IPS-NIHi7 (cell line): ENCODE data around the gene C16orf89.
"Not testable (repeated sequence)": the region's sequence is repeated elsewhere in the genome, so short reads cannot be mapped to it uniquely, and the experiment has no call there.

Source experiments
- DNase-seq: peaks from one replicate; pipeline ENCODE4 v3.0.0; 2012; ENCODE audit warnings: mixed read lengths; ENCODE audit errors: extremely low spot score

Gene C16orf89

GRCh38 chr16:5084099-5084731, 18.5 kb upstream of the C16orf89 start:
- not testable (repeated sequence) for DNase-seq

GRCh38 chr16:5083646-5084045, 17.9 kb upstream of the C16orf89 start:
- not testable (repeated sequence) for DNase-seq

- DNase-seq = not testable (repeated sequence)
Observed at GRCh38 chr16:5080996-5081395, 15.2 kb upstream of the C16orf89 start.

GRCh38 chr16:5080461-5080860, 14.7 kb upstream of the C16orf89 start:
- not testable (repeated sequence) for DNase-seq

GRCh38 chr16:5078626-5079025, 12.9 kb upstream of the C16orf89 start:
- DNase-seq = no peak

- DNase-seq = no peak
Observed at GRCh38 chr16:5077304-5077703, 11.5 kb upstream of the C16orf89 start.

GRCh38 chr16:5075637-5076036, 9.9 kb upstream of the C16orf89 start:
- DNase-seq = no peak

GRCh38 chr16:5073771-5074170, 8.0 kb upstream of the C16orf89 start:
- not testable (repeated sequence) for DNase-seq

- no peak for DNase-seq
Observed at GRCh38 chr16:5073279-5073629, 7.5 kb upstream of the C16orf89 start.

- DNase-seq = no peak
Observed at GRCh38 chr16:5072334-5073278, 6.8 kb upstream of the C16orf89 start.

- DNase-seq = peak; percentile 94
Observed at GRCh38 chr16:5071681-5072333, 6.1 kb upstream of the C16orf89 start, which contains the start of gene ALG1. Gene ALG1, plus strand, starts transcription at chr16:5071843. Its CDS starts 7 bp downstream, at chr16:5071850.

GRCh38 chr16:5071341-5071680, 5.6 kb upstream of the C16orf89 start:
- no peak for DNase-seq

- no peak for DNase-seq
Observed at GRCh38 chr16:5070431-5071186, 4.9 kb upstream of the C16orf89 start.

GRCh38 chr16:5069854-5070253, 4.1 kb upstream of the C16orf89 start:
- DNase-seq = no peak

GRCh38 chr16:5069048-5069447, 3.3 kb upstream of the C16orf89 start:
- DNase-seq = no peak

GRCh38 chr16:5066511-5066910, 755 bp upstream of the C16orf89 start:
- no peak for DNase-seq

- DNase-seq = no peak
Observed at GRCh38 chr16:5065326-5065725, 430 bp downstream of the C16orf89 start.

GRCh38 chr16:5064915-5065314, 841 bp downstream of the C16orf89 start:
- DNase-seq = no peak

GRCh38 chr16:5062790-5063765, 2.7 kb downstream of the C16orf89 start:
- DNase-seq = no peak

- DNase-seq = no peak
Observed at GRCh38 chr16:5062051-5062450, 3.7 kb downstream of the C16orf89 start.
